NCI-H524 (cell line): ENCODE data around the gene MPV17L2.
A peak's percentile ranks its signal among the peaks of the same experiment; 100 is the strongest.

Experiments
- DNase-seq, 2 experiments: peaks; one replicate each; lab custom pipeline; 2025; lab: John Stamatoyannopoulos, UW

Gene MPV17L2

GRCh38 chr19:18160971-18161635 lies 31.9 kb upstream of the MPV17L2 start:
- DNase-seq: peak; percentile 52 to 72

- DNase-seq: no peak
These were observed 31.4 kb upstream of the MPV17L2 start for GRCh38 chr19:18161636-18162002.

GRCh38 chr19:18164072-18164471 lies 28.9 kb upstream of the MPV17L2 start:
- no peak for DNase-seq

- no peak for DNase-seq
These were observed 27.0 kb upstream of the MPV17L2 start for GRCh38 chr19:18165794-18166544.

GRCh38 chr19:18167011-18167410 lies 26.0 kb upstream of the MPV17L2 start:
- no peak for DNase-seq

GRCh38 chr19:18167975-18168645 lies 24.9 kb upstream of the MPV17L2 start:
- DNase-seq: peak; percentile 24 to 56

- DNase-seq: no peak
These were observed 24.2 kb upstream of the MPV17L2 start for GRCh38 chr19:18168673-18169381.

- no peak for DNase-seq
These were observed 22.2 kb upstream of the MPV17L2 start for GRCh38 chr19:18170714-18171255.

GRCh38 chr19:18171605-18172327 lies 21.3 kb upstream of the MPV17L2 start:
- DNase-seq: no peak

GRCh38 chr19:18172331-18173053 lies 20.5 kb upstream of the MPV17L2 start:
- DNase-seq: no peak

- no peak for DNase-seq
These were observed 19.9 kb upstream of the MPV17L2 start for GRCh38 chr19:18173054-18173571.

GRCh38 chr19:18173572-18174288 lies 19.3 kb upstream of the MPV17L2 start, which contains the start of gene IFI30:
Gene IFI30, plus strand, starts transcription at chr19:18173813. Its CDS starts 29 bp downstream, at chr19:18173842.
- DNase-seq: peak; percentile 29 to 67

GRCh38 chr19:18174983-18175382 lies 18.0 kb upstream of the MPV17L2 start:
- DNase-seq: no peak

GRCh38 chr19:18176367-18177310 lies 16.4 kb upstream of the MPV17L2 start:
- DNase-seq: no peak

GRCh38 chr19:18179957-18180356 lies 13.1 kb upstream of the MPV17L2 start:
- no peak for DNase-seq

GRCh38 chr19:18183529-18183928 lies 9.5 kb upstream of the MPV17L2 start:
- no peak for DNase-seq

- DNase-seq: no peak
These were observed 7.5 kb upstream of the MPV17L2 start for GRCh38 chr19:18185538-18185937.

- no peak for DNase-seq
These were observed 2.7 kb upstream of the MPV17L2 start for GRCh38 chr19:18190278-18190677.

- DNase-seq: no peak
These were observed 1.4 kb upstream of the MPV17L2 start for GRCh38 chr19:18191640-18192062.
